Neural progenitor cell (in vitro differentiated cells): ENCODE results near the gene RPL37. TPM values are rescaled to one million over a fixed set of nuclear protein-coding genes. Genes with fewer than 3 reads are reported as not detected.

Experiments
- DNase-seq: peaks from one replicate; pipeline ENCODE4 v3.0.0-alpha.2; 2016; ENCODE audit warnings: low spot score
- H2AFZ ChIP-seq: fragments of 200-600 bp; sonication (generic); replicated peaks from 2 replicates; pipeline ENCODE4 v1.6.1; 2016; ENCODE audit warnings: antibody characterized with exemption
- H3F3A ChIP-seq: fragments of 200-600 bp; sonication (generic); 2 replicates; pipeline ENCODE4 v1.6.1; 2016; ENCODE audit warnings: antibody characterized with exemption, low read depth
- H3K27ac ChIP-seq: fragments of 200-600 bp; sonication (generic); 2 replicates; pipeline ENCODE4 v1.5.1; 2016; ENCODE audit warnings: mild to moderate bottlenecking
- H3K27me3 ChIP-seq: fragments of 200-600 bp; sonication (generic); 2 replicates; pipeline ENCODE4 v1.6.1; 2016; ENCODE audit warnings: mild to moderate bottlenecking, moderate library complexity
- H3K36me3 ChIP-seq: fragments of 200-600 bp; sonication (generic); 2 replicates; pipeline ENCODE4 v1.5.1; 2016
- H3K4me1 ChIP-seq: fragments of 200-600 bp; sonication (generic); 2 replicates; pipeline ENCODE4 v1.6.1; 2016; ENCODE audit warnings: mixed run types
- H3K4me2 ChIP-seq: fragments of 200-600 bp; sonication (generic); 2 replicates; pipeline ENCODE4 v1.6.1; 2016
- H3K4me3 ChIP-seq: fragments of 200-600 bp; sonication (generic); 2 replicates; pipeline ENCODE4 v1.5.1; 2016
- H3K79me2 ChIP-seq: fragments of 200-600 bp; sonication (generic); 2 replicates; pipeline ENCODE4 v1.6.1; 2016; ENCODE audit warnings: low read depth
- H3K9ac ChIP-seq: fragments of 200-600 bp; sonication (generic); 2 replicates; pipeline ENCODE4 v1.6.1; 2016
- H3K9me3 ChIP-seq: fragments of 200-600 bp; sonication (generic); 2 replicates; pipeline ENCODE4 v1.5.1; 2016; ENCODE audit warnings: low read depth
- H4K20me1 ChIP-seq: fragments of 200-600 bp; sonication (generic); 2 replicates; pipeline ENCODE4 v1.6.1; 2016; ENCODE audit warnings: low read depth
- H3K27ac Mint-ChIP-seq: 3 replicates; pipeline ENCODE4 v1.8.0; 2021; ENCODE audit warnings: mixed read lengths
- H3K27me3 Mint-ChIP-seq: 2 replicates; pipeline ENCODE4 v1.8.0; 2022; ENCODE audit warnings: low read depth, mild to moderate bottlenecking, inconsistent platforms, moderate library complexity, mixed read lengths; ENCODE audit not compliant: insufficient read depth
- H3K36me3 Mint-ChIP-seq: 3 replicates; pipeline ENCODE4 v1.8.0; 2021; ENCODE audit warnings: mixed read lengths
- H3K4me1 Mint-ChIP-seq: 3 replicates; pipeline ENCODE4 v1.8.0; 2021; ENCODE audit warnings: mixed read lengths
- H3K4me3 Mint-ChIP-seq: 3 replicates; pipeline ENCODE4 v1.8.0; 2021; ENCODE audit warnings: mild to moderate bottlenecking, moderate library complexity, mixed read lengths
- H3K9me3 Mint-ChIP-seq: 3 replicates; pipeline ENCODE4 v1.8.0; 2020; ENCODE audit warnings: mixed read lengths
- CTCF ChIP-seq: fragments of 200-600 bp; sonication (generic); IDR thresholded peaks from 2 replicates; pipeline ENCODE4 v1.5.1; 2017; ENCODE audit warnings: antibody characterized with exemption, mild to moderate bottlenecking
- EZH2 ChIP-seq: fragments of 200-600 bp; sonication (generic); IDR thresholded peaks from 2 replicates; pipeline ENCODE4 v1.6.1; 2017; ENCODE audit warnings: antibody characterized with exemption, mild to moderate bottlenecking, moderate library complexity
- EZH2phosphoT487 ChIP-seq: fragments of 200-600 bp; sonication (generic); IDR thresholded peaks from 2 replicates; pipeline ENCODE4 v1.6.1; 2017; ENCODE audit warnings: antibody characterized with exemption
- total RNA-seq: library from RNA; depleted of rRNA; stranded (reverse); fragments of >200 nt; gene quantifications from 2 replicates; pipeline ENCODE4 v1.2.3, GENCODE V29; 2015; ENCODE audit warnings: low replicate concordance

RPL37 gene
- total RNA-seq, 1 donor from 2014 or later: 235 TPM

GRCh38 chr5:40784916-40785315 is 50.1 kb downstream of the RPL37 start:
- Histone ChIP-seq H3K4me3 (no peak overlapping the region), H3K36me3 (peaks cover 7% of the 10 kb centered on the region), H3K79me2 (peaks cover 100% of the 10 kb centered on the region), H3F3A (no peaks in the 10 kb centered on the region), H4K20me1 (peaks cover 35% of the 10 kb centered on the region), H3K4me1 (no peaks in the 10 kb centered on the region), H3K9ac (no peak overlapping the region), H3K27me3 (no peaks in the 10 kb centered on the region), H3K4me2 (no peak overlapping the region), H2AFZ (no peak overlapping the region), H3K27ac (no peak overlapping the region), H3K9me3 (peaks cover 7% of the 10 kb centered on the region)
- TF ChIP-seq EZH2 (no peak), CTCF (no peak), EZH2phosphoT487 (no peak)
- peaks cover 34% of the 10 kb centered on the region for H3K9me3 Mint-ChIP-seq
- no peaks in the 10 kb centered on the region for H3K27me3 Mint-ChIP-seq
- no peaks in the 10 kb centered on the region for H3K4me1 Mint-ChIP-seq
- no peak for DNase-seq
- no peak overlapping the region for H3K4me3 Mint-ChIP-seq
- no peak overlapping the region for H3K27ac Mint-ChIP-seq
- peaks cover 33% of the 10 kb centered on the region for H3K36me3 Mint-ChIP-seq

- H3K27ac Mint-ChIP-seq: no peak overlapping the region
- Histone ChIP-seq H3K36me3 (peaks cover 7% of the 10 kb centered on the region), H3K4me2 (no peak overlapping the region), H3K9ac (no peak overlapping the region), H3K79me2 (peaks cover 100% of the 10 kb centered on the region), H4K20me1 (peaks cover 35% of the 10 kb centered on the region), H3K27me3 (no peaks in the 10 kb centered on the region), H2AFZ (no peak overlapping the region), H3F3A (no peaks in the 10 kb centered on the region), H3K4me3 (no peak overlapping the region), H3K9me3 (peaks cover 7% of the 10 kb centered on the region), H3K27ac (no peak overlapping the region), H3K4me1 (no peaks in the 10 kb centered on the region)
- peaks cover 31% of the 10 kb centered on the region for H3K9me3 Mint-ChIP-seq
- no peaks in the 10 kb centered on the region for H3K4me1 Mint-ChIP-seq
- DNase-seq: no peak
- H3K4me3 Mint-ChIP-seq: no peak overlapping the region
- H3K27me3 Mint-ChIP-seq: no peaks in the 10 kb centered on the region
- peaks cover 29% of the 10 kb centered on the region for H3K36me3 Mint-ChIP-seq
- TF ChIP-seq CTCF (no peak), EZH2 (no peak), EZH2phosphoT487 (no peak)
Observed at GRCh38 chr5:40784027-40784653, 50.9 kb downstream of the RPL37 start.

- Histone ChIP-seq H3K4me1 (no peaks in the 10 kb centered on the region), H3K4me3 (no peak overlapping the region), H3K27ac (no peak overlapping the region), H2AFZ (no peak overlapping the region), H3K27me3 (no peaks in the 10 kb centered on the region), H3K4me2 (no peak overlapping the region), H3K79me2 (peaks cover 90% of the 10 kb centered on the region), H4K20me1 (peaks cover 34% of the 10 kb centered on the region), H3F3A (no peaks in the 10 kb centered on the region), H3K9ac (no peak overlapping the region), H3K36me3 (no peaks in the 10 kb centered on the region), H3K9me3 (no peaks in the 10 kb centered on the region)
- no peaks in the 10 kb centered on the region for H3K27me3 Mint-ChIP-seq
- H3K4me1 Mint-ChIP-seq: no peaks in the 10 kb centered on the region
- DNase-seq: no peak
- no peak overlapping the region for H3K4me3 Mint-ChIP-seq
- peaks cover 13% of the 10 kb centered on the region for H3K9me3 Mint-ChIP-seq
- H3K36me3 Mint-ChIP-seq: peaks cover 13% of the 10 kb centered on the region
- TF ChIP-seq CTCF (no peak), EZH2 (no peak), EZH2phosphoT487 (no peak)
- H3K27ac Mint-ChIP-seq: no peak overlapping the region
Observed at GRCh38 chr5:40781843-40782409, 53.1 kb downstream of the RPL37 start.
